GM18873 (cell line): ENCODE results near the gene TSHZ2.
"Not testable (repeated sequence)": the region's sequence is repeated elsewhere in the genome, so short reads cannot be mapped to it uniquely, and the experiment has no call there.

Experiments
- ATAC-seq: cut with Tn5 transposase; IDR thresholded peaks from one replicate; pipeline ENCODE4 v1.9.1; 2021; ENCODE audit warnings: mild to moderate bottlenecking, moderate library complexity, moderate number of reproducible peaks; ENCODE audit not compliant: unreplicated experiment, low FRiP score

The TSHZ2 gene

DNA sequence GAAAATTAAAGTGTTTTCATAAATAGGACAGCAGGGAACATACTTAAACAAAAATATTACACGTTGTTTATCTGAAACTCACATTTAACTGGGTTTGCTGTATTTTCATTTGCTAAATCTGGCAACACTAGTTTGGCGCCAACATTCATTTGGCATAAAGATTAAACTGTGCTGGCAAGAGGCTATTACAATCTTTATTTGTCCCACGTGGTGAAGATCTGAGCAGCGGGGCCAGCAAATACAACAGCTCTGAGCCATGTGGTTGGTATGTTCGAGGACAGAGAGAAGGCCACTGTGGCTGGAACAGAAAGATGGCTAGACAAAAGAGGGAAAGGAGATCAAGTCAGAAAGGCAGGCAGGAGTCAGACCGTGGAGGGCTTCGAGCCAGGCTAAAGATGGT, 387.3 kb downstream of the TSHZ2 start:
- no peak for ATAC-seq

DNA sequence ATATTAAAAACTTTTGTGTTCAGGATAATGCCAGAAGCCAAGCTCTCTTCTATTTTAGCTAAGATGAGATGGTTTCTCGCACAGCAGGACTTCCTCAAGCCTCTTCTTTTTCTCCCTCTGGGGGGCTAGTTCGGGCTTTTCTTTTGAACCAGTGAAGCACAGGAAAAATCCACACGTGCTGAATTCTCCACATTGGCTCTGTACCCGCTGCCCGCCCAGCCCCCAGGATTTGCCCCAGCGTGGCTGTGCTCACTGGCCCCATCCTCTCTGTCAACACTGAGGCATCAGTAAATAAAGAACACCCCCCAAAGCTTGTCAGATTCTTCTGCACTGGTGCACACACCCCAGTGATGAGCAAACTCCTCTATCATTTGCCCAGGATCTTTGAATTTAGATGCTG, 388.7 kb downstream of the TSHZ2 start:
- ATAC-seq = no peak

DNA sequence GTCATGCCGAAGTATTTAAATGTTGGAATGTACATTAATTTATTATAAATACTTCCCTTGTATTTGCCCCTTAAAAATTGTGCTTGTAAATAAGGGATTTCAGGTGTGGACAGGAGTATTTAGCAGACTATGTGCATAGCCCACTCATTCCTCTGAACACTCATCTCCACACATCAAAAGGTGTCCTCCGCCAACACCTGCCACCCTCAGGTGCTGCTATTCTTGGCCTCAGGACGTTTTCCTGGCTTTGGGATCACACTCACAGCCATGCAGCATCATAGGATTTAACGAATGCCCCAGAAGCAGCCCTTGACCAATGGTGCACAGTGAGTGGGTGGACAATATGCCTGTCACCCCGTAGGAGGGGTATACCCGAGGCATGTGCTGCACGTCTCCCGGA, 390.6 kb downstream of the TSHZ2 start:
- no peak for ATAC-seq

DNA sequence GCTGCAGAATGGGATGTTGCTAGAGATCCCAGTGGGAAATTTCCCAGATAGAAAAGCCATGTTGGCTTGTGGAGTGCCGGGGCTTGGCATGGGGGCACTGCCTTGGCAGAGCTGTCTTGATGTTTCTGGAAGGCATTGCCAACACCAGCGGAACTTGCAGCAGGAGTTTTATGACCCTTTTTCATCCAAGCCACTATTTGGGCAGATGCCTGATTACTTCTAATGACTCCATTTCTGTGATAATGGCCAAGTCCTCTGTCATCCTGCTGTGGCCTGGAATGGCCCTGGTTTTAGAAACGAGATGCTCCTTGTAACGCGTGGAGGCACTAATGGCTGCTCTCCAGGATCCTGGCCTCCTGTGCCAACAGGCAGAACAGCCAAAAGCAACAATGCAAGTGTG, 392.5 kb downstream of the TSHZ2 start:
- ATAC-seq = no peak

- ATAC-seq = no peak
These were observed 392.9 kb downstream of the TSHZ2 start for GRCh38 chr20:53365076-53365475.

DNA sequence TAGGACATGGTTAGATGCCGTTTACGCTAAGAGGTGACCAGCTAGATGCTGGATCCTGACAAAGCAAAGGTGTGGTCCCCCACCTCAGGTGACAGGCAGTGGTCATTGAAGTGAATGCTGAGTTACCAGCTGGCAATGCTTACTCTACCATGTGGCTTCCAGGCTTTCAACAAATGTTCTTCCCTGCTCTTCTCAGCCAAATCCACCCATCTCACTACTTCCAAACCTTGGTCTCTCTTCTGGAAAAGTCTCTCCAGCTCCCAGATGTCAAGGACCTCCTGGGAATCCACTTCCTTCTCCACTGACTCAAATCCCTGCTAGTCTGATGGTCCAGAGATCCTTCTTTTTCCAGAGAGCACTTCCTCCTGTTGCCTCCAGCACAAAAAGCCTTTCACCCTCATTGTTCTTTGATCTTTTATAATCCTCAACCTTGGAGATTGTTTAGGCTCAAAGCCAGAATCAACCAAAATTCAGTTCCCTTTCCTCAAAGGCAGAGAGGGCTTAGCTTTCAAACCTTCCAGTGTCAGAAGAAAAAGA, 393.4 kb downstream of the TSHZ2 start:
- no peak for ATAC-seq

GRCh38 chr20:53366928-53367327, 394.8 kb downstream of the TSHZ2 start:
- ATAC-seq = not testable (repeated sequence)

GRCh38 chr20:53369871-53370270, 397.7 kb downstream of the TSHZ2 start:
- no peak for ATAC-seq

- ATAC-seq = no peak
These were observed 398.3 kb downstream of the TSHZ2 start for GRCh38 chr20:53370345-53370961.

DNA sequence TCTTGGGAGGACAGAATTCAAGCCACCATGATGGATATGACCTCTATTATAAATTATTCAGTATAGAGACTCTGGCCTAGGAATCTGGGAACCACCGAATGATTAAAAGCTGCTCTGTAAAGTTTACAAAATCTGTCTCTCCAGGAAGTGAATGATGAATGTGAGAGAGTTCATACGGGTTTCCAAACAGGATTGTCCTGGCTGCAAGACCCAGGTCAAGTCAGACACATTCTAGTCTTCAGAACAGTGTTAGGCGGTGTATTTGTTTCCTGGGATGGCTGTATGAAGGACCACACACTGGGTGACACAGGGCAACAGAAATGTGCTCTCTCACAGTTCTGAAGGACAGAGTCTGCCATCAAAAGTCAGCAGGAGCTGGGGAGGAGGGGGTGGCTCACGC, 399.1 kb downstream of the TSHZ2 start:
- no peak for ATAC-seq

GRCh38 chr20:53376021-53376420, 403.9 kb downstream of the TSHZ2 start:
- no peak for ATAC-seq

GRCh38 chr20:53379014-53379832, 407.1 kb downstream of the TSHZ2 start:
- no peak for ATAC-seq

GRCh38 chr20:53379833-53380120, 407.6 kb downstream of the TSHZ2 start:
- ATAC-seq = no peak

DNA sequence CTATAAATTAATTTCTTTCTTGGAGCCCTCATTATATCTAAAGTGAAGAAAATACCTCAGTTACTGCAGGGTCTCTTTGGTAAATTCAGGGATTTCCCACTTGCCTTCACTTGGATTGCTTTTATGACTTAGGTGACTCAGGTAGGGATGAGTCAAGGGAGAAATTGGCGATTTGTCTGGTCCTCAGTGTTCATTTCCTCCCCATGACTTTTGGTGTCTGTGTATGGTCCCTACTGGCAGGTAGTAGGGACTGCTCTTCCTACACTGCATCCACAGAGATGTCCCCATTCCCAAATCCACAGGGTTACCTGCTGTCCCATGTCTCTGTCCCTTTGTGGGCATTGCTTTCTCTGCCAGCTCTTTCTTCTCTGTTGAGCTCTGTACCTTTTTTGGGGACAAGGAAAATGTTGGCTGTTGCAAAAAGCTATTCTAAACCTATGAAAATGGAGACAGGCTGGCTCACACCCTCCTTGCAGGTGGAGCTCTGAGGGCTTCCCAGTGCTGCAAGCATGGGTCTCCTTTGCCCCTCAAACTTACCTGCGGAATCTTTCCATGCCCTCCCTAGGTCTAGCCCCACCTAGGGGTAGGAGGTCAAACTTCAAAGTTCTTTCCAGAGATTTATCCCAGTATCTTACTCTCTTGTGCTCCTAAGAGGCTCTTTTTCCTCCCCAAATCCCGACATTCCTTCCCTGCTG, 409.6 kb downstream of the TSHZ2 start:
- ATAC-seq = no peak

- ATAC-seq = no peak
These were observed 410.2 kb downstream of the TSHZ2 start for GRCh38 chr20:53382263-53382844.

- ATAC-seq = no peak
These were observed 411.8 kb downstream of the TSHZ2 start for GRCh38 chr20:53383916-53384315.

DNA sequence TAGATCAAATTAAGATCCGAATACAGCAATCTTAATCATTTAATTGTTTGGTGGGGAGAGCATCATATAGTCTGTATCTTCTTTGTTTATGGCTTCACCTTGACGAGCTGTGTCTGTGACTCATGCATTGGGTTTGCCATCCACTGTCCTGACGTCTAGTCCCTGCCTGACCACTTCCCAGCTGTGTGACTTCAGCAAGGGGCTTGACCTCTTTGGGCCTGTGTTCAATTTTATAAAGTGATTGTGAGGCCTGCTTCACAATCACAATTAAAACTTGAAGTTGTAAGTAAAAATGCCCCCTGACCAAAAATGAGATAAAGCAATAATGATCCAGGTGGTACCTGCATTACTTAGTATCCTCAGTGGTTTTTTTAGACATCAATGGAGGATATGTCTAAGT, 412.2 kb downstream of the TSHZ2 start:
- no peak for ATAC-seq

- ATAC-seq = no peak
These were observed 414.0 kb downstream of the TSHZ2 start for GRCh38 chr20:53385941-53386767.

- no peak for ATAC-seq
These were observed 416.0 kb downstream of the TSHZ2 start for GRCh38 chr20:53387983-53388675.
